HEK293T (cell line): ENCODE measurements around the gene TIMM8A.

ENCODE experiments used
- CTCF ChIA-PET: fragments of 350-600 bp; formaldehyde crosslinking; extraction: SDS; loops from one replicate; lab custom pipeline; 2021; ENCODE audit warnings: antibody characterized with exemption, inconsistent platforms; lab: Yijun Ruan, JAX
- POLR2A ChIA-PET: fragments of 350-600 bp; formaldehyde crosslinking; extraction: SDS; loops from one replicate; lab custom pipeline; 2020; ENCODE audit warnings: antibody characterized with exemption, inconsistent platforms; lab: Yijun Ruan, JAX
- DNase-seq: peaks from one replicate; pipeline ENCODE4 v3.0.0; 2012; ENCODE audit warnings: mixed read lengths; ENCODE audit errors: extremely low spot score
- ARNT ChIP-seq: fragments of 450-650 bp; IDR thresholded peaks from 2 replicates; pipeline ENCODE4 v1.6.1; 2017; ENCODE audit warnings: mild to moderate bottlenecking
- BHLHE40 ChIP-seq: fragments of 450-650 bp; IDR thresholded peaks from 2 replicates; pipeline ENCODE4 v1.6.1; 2016; ENCODE audit warnings: mild to moderate bottlenecking, moderate library complexity, borderline replicate concordance
- CTBP1 ChIP-seq: fragments of 450-650 bp; IDR thresholded peaks from 2 replicates; pipeline ENCODE4 v1.6.1; 2016; ENCODE audit warnings: borderline replicate concordance
- ELF4 ChIP-seq: fragments of 450-650 bp; IDR thresholded peaks from 2 replicates; pipeline ENCODE4 v1.6.1; 2017; ENCODE audit warnings: antibody characterized with exemption
- FOXA1 ChIP-seq: fragments of 450-650 bp; IDR thresholded peaks from 2 replicates; pipeline ENCODE4 v1.6.1; 2016; ENCODE audit warnings: mild to moderate bottlenecking
- FOXK2 ChIP-seq: fragments of 450-650 bp; IDR thresholded peaks from 2 replicates; pipeline ENCODE4 v1.6.1; 2016; ENCODE audit warnings: mild to moderate bottlenecking
- FOXM1 ChIP-seq: fragments of 450-650 bp; IDR thresholded peaks from 2 replicates; pipeline ENCODE4 v1.6.1; 2017; ENCODE audit warnings: mild to moderate bottlenecking, borderline replicate concordance
- HDGF ChIP-seq: fragments of 450-650 bp; IDR thresholded peaks from 2 replicates; pipeline ENCODE4 v1.6.1; 2017; ENCODE audit warnings: antibody characterized with exemption, borderline replicate concordance
- L3MBTL2 ChIP-seq: fragments of 450-650 bp; conservative IDR thresholded peaks from 2 replicates; pipeline ENCODE4 v1.6.1; 2016; ENCODE audit warnings: mild to moderate bottlenecking
- LEF1 ChIP-seq: fragments of 450-650 bp; IDR thresholded peaks from 2 replicates; pipeline ENCODE4 v1.6.1; 2017; ENCODE audit warnings: mild to moderate bottlenecking, borderline replicate concordance
- NFRKB ChIP-seq: fragments of 450-650 bp; IDR thresholded peaks from 2 replicates; pipeline ENCODE4 v1.6.1; 2016; ENCODE audit warnings: mild to moderate bottlenecking, moderate library complexity
- PKNOX1 ChIP-seq: fragments of 450-650 bp; IDR thresholded peaks from 2 replicates; pipeline ENCODE4 v1.6.1; 2016
- SP1 ChIP-seq: fragments of 450-650 bp; IDR thresholded peaks from 2 replicates; pipeline ENCODE4 v1.6.1; 2017
- SUZ12 ChIP-seq: fragments of 450-650 bp; IDR thresholded peaks from 2 replicates; pipeline ENCODE4 v1.6.1; 2016; ENCODE audit warnings: mild to moderate bottlenecking
- TARDBP ChIP-seq: fragments of 450-650 bp; IDR thresholded peaks from 2 replicates; pipeline ENCODE4 v1.6.1; 2016
- ZNF384 ChIP-seq: fragments of 450-650 bp; IDR thresholded peaks from 2 replicates; pipeline ENCODE4 v1.6.1; 2016

The TIMM8A gene, protein sequence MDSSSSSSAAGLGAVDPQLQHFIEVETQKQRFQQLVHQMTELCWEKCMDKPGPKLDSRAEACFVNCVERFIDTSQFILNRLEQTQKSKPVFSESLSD

GRCh38 chrX:101348452-101349192 is at the start of gene TIMM8A:
Gene TIMM8A (minus strand): TSS chrX:101348742. CDS start chrX:101348664, 78 bp downstream.
- peak; percentile 88 for DNase-seq
- CTCF ChIA-PET: interaction anchor here (0.7 to 1.9 kb wide), 3 partner anchors 10 to 42 kb away, joined by 4 to 7 read pairs (median 5); no protein-coding TSS in a partner anchor
- POLR2A ChIA-PET: interaction anchor here (0.7 to 4.4 kb wide), 21 partner anchors 9 to 420 kb away, joined by 3 to 95 read pairs (median 5); partner anchors contain the start of genes CENPI, GLA, HNRNPH2 and RPL36A
- TF ChIP-seq SUZ12 (no peak), PKNOX1 (no peak), L3MBTL2 (peak; percentile 96), BHLHE40 (no peak), ZNF384 (no peak)

GRCh38 chrX:101397779-101398178 is 49.2 kb upstream of the TIMM8A start:
- ChIA-PET POLR2A (interaction anchor here (1.1 to 4.8 kb wide), 3 partner anchors 10 to 50 kb away, joined by 5 to 24 read pairs (median 22); partner anchors contain the start of genes GLA, HNRNPH2 and TIMM8A), CTCF (no interaction called here)
- no peak for DNase-seq
- no peak for TF ChIP-seq FOXM1
- no peak for TF ChIP-seq HDGF
- TF ChIP-seq TARDBP: no peak
- TF ChIP-seq NFRKB: no peak
- TF ChIP-seq SUZ12: no peak
- no peak for TF ChIP-seq ZNF384

DNA sequence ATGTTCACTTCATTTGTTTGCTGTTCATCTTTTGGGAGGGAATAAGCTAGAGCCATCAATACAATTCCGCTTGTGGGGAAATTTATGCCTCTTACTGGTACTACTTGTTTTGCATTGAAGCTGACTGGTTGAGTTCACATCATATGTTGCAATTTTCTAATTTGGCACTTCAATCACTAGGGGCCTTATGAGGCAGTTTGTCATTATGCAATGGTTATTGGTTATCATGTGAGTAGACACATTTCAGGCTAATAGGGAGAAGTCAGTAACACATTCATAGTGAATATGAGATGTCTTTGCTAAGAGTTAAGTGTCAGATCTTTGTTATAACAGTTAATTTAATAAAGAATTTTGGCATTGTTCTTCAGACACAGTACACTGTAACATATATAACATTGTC is 47.2 kb upstream of the TIMM8A start:
- ChIA-PET CTCF (no interaction called here), POLR2A (interaction anchor here (0.8 to 4.8 kb wide), 7 partner anchors 8 to 48 kb away, joined by 3 to 24 read pairs (median 6); partner anchors contain the start of genes BTK, GLA, HNRNPH2 and TIMM8A)
- TF ChIP-seq FOXM1: 0 out of 2 replicates have a peak, but pooled peaks have one; percentile 23
- no peak for TF ChIP-seq SUZ12
- TF ChIP-seq CTBP1: no peak
- no peak for TF ChIP-seq L3MBTL2
- no peak for TF ChIP-seq TARDBP
- TF ChIP-seq FOXK2: no peak
- TF ChIP-seq PKNOX1: peak; percentile 37; the same call in 1 of the 2 replicates
- no peak; the same call in 1 of the 2 replicates for TF ChIP-seq BHLHE40
- no peak for TF ChIP-seq ELF4
- no peak for TF ChIP-seq SP1
- TF ChIP-seq ARNT: no peak
- no peak for TF ChIP-seq HDGF
- TF ChIP-seq NFRKB: no peak
- DNase-seq: no peak

DNA sequence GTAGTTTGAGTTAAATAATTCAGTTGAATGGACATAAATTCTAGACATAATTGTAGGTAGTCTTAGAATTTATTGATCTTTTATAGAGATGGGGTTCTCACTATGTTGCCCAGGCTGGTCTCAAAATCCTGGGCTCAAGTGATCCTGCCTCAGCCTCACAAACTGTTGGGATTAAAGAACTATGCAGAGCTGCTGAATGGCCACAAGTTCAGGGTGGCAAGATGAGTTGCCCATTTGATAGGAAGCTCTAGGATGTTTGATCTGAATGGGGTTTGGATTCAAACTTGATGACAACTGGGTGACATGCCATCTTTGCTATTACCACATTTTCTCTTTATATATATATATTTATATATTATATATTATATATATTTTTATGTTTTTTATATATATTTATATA is 45.8 kb upstream of the TIMM8A start:
- ChIA-PET POLR2A (interaction anchor here (1.0 to 4.8 kb wide), 3 partner anchors 13 to 111 kb away, joined by 3 to 24 read pairs (median 22); partner anchors contain the start of genes GLA, HNRNPH2 and TIMM8A), CTCF (no interaction called here)
- no peak for TF ChIP-seq FOXM1
- no peak for TF ChIP-seq SP1
- no peak for TF ChIP-seq SUZ12
- TF ChIP-seq L3MBTL2: no peak
- no peak for TF ChIP-seq FOXA1
- no peak for TF ChIP-seq CTBP1
- no peak for TF ChIP-seq ARNT
- TF ChIP-seq BHLHE40: no peak
- TF ChIP-seq LEF1: no peak
- no peak for DNase-seq

DNA sequence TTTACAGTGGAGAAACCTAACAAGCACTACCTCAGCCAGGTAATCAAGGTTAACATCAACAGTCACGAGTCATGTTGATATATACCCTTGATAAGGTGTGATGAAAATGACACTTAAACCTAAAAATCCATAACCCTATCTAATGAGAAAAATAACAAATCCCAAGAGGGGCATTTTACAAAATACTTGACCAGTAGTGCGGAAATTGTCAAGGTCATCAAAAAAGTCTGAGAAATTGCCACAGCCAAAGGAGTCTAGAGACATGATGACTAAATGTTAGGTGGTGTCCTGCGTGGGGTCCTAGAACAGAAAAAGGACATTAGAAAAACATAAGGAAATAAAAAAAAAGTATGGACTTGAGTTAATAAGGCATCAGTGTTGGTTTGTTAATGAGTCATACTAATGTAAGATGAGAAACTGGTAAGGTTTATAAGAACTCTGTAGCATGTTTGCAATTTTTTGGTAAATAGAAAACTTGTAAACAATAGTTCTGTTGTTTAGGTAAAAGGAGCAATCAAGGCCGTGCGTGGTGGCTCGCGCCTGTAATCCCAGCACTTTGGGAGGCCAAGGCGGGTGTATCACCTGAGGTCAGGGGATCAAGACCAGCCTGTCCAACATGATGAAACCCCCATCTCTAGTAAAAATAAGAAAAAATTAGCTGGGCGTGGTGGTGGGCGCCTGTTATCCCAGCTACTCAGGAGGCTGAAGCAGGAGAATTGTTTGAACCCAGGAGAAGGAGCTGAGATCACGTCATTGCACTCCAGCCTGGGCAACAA is 45.2 kb upstream of the TIMM8A start:
- no peak for DNase-seq
- POLR2A ChIA-PET: interaction anchor here (1.0 to 4.8 kb wide), 3 partner anchors 14 to 110 kb away, joined by 3 to 24 read pairs (median 22); partner anchors contain the start of genes GLA, HNRNPH2 and TIMM8A
- CTCF ChIA-PET: no interaction called here
- TF ChIP-seq FOXA1 (no peak), BHLHE40 (peak; percentile 12; the same call in 1 of the 2 replicates)

- ChIA-PET POLR2A (interaction anchor here (1.1 to 2.8 kb wide), 7 partner anchors 18 to 44 kb away, joined by 3 to 95 read pairs (median 11); partner anchors contain the start of gene TIMM8A), CTCF (no interaction called here)
- DNase-seq: no peak
- TF ChIP-seq HDGF (no peak), FOXA1 (no peak), CTBP1 (no peak), TARDBP (no peak), NFRKB (no peak), ZNF384 (no peak), ELF4 (no peak)
These were observed 43.3 kb upstream of the TIMM8A start for GRCh38 chrX:101391831-101392230.
